GM12873 (cell line): ENCODE measurements around the gene OR7G2.

ENCODE experiments used
- TF ChIP-seq, protein P1 (sequence below): IDR thresholded peaks from 2 replicates; pipeline ENCODE4 v1.5.1; 2012; ENCODE audit warnings: low read depth, mild to moderate bottlenecking, moderate library complexity, low read length, control low read depth; ENCODE audit not compliant: insufficient read depth; ENCODE audit errors: missing control alignments

Gene OR7G2

DNA sequence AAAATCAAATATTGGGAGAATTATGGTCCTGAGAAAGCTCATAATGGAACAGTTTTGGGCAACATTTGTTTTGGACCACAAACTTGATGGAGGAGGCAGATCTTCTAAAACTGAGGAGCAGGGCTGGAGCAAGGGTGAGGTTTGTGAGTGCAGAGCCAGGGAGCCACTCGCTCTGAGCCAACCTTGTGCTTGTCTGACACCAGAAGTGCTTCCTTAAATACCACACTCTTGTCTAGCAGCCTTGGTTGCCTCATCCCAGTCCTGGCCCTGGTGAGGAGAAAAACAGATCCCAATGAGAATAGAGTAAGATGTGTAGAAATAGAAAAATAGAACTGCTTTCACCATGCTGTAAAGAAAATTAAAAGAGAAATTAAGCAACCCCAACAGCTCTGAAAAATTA is 39.6 kb upstream of the OR7G2 start:
- TF ChIP-seq, protein P1, sequence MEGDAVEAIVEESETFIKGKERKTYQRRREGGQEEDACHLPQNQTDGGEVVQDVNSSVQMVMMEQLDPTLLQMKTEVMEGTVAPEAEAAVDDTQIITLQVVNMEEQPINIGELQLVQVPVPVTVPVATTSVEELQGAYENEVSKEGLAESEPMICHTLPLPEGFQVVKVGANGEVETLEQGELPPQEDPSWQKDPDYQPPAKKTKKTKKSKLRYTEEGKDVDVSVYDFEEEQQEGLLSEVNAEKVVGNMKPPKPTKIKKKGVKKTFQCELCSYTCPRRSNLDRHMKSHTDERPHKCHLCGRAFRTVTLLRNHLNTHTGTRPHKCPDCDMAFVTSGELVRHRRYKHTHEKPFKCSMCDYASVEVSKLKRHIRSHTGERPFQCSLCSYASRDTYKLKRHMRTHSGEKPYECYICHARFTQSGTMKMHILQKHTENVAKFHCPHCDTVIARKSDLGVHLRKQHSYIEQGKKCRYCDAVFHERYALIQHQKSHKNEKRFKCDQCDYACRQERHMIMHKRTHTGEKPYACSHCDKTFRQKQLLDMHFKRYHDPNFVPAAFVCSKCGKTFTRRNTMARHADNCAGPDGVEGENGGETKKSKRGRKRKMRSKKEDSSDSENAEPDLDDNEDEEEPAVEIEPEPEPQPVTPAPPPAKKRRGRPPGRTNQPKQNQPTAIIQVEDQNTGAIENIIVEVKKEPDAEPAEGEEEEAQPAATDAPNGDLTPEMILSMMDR: no peak

DNA sequence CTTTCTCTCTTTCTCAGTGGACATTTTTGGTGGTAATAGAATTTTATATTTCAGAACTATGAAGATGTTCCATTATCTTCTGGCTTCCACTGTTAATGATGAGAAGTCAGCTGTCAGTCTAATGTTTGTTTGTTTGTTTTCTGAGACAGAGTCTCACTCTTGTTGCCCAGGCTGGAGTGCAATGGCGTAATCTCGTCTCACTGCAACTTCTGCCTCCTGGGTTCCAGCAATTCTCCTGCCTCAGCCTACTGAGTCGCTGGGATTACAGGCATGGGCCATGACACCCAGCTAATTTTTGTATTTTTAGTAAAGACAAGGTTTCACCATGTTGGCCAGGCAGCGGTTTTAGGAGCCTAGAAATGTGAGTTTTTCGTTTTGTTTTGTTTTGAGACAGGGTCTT is 37.6 kb upstream of the OR7G2 start:
- TF ChIP-seq, protein P1: no peak

DNA sequence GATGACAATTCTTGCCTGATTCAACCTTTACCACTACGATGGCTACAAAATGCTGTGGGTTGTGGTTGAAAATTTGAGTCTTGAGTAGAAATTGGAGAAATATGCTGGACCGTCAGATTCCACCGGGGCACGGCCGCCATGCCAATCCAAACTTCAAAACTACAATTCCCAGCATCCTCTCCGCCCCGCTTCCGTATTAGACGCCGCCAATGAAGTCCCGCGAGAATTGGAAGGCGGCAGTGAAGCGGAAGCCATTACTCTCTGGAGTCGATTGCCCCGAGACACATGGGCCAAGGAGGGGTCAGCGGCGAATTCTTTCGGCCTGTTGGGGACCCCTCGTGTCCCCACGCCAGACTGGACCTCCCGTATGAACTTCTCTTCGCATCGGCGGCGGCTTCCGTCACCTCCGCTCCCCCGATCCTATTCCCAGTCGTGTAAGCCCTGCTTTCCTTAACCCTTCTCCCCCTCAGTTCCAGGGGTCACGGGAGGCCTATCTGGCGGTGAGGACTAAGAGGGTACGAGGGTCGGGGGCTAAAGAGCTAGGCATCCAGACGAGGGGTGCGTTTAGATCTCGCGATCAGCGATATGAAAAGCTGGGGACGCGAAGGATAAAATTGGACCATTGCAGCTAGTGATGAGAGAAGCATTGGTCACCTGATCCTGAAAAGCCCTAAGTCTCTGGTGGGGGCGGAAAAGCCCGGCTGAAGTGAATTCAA is 33.0 kb upstream of the OR7G2 start, which contains the start of gene ZNF317:
Gene ZNF317 (plus strand): TSS at position 239 of the 716 bp plus-strand sequence. CDS start 15,620 bp downstream, outside the sequence.
- TF ChIP-seq, protein P1: no peak

DNA sequence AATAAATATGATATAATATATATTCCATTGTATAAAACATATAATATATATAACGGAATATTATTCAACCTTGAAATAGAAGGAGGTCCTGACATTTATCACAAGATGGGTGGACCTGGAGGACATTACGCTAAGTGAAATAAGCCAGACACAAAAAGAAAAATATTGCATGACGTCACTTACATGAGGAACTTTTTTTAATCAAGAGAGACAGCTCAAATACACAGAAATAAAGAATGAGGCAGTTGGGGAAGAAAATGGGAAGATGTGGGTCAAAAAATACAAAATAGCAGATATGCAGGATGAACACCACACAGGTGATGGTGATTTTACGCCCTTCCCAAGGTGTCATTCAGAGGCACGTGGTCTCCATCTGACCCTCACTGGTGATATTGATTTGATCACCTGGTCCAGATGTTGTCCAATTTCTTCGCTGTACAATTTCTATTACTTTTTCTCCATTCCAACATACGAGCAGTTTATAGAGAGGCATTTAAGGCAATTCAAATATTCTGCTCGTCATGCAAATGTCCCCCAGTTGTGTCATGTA is 32.4 kb upstream of the OR7G2 start:
- TF ChIP-seq, protein P1: no peak

DNA sequence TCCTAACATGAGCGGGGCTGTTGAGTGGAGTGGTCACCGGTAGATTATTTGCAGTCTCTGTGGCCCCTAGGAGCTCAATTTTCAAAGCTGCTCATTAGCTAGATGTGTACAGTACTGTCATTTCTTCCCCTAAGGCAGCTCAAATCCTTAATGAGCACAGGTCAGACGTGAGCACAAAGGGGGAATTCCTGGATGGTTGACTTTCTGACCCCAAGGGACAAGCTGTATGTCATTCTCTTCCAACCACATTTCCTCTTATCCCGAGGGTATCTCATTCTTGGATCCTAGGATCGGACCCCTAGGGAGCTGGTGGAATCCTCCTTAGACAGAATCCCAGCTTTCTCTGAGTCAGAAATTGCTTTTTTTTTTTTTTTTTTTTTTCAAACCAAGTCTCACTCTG is 25.1 kb upstream of the OR7G2 start:
- TF ChIP-seq, protein P1: no peak

DNA sequence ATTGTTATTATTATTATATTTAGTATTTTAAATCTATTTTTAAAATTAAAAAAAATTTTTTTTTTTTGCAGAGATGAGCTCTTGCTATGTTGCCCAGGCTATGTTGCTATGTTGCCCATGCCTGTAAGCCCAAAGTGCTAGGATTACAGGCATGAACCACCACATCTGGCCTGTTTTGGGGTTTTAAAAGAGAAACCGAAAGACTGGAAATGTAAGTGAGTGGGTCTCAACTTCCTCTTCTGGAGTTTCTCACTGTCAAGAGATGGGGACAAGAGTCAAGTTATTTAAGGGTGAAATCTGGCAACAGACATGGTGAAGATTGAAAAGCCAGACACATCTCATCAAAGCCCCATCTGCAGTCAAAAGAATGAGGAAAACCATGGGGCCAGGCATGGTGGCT is 23.7 kb upstream of the OR7G2 start:
- TF ChIP-seq, protein P1: no peak

DNA sequence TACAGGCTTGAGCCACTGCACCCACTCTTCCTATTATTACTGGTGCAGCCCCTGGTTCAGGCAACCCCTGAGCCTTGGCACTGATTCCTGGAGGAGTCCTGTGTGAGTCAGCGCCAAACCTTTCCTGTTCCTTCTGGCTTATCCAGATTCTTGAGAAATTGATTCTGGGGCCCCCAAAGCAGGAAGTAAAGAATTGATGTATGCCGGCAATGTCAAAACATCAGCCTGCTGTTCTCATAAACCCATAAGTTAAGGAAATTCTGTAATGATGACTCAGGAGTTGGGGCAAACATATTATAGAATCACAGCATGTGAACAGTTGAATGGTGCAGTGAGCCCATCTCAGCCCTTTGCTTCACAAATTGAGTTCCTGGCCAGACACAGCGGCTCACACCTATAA is 20.9 kb upstream of the OR7G2 start:
- TF ChIP-seq, protein P1: no peak
